Measurements from ENCODE around the gene RFX2.

Gene RFX2

GRCh38 chr19:6070720-6071485 lies 39.4 kb downstream of the RFX2 start:
- Histone ChIP-seq H3K4me2 (ENCODE audit: low read depth, low read length, poor library complexity, severe bottlenecking) (no peak overlapping the region), H3K9me2 (replicated peaks; ENCODE audit: low read depth, low read length) (no peaks in the 10 kb centered on the region), H3K79me2 (ENCODE audit: insufficient read depth, low read length) (no peaks in the 10 kb centered on the region), H2AFZ (ENCODE audit: low read length) (no peak overlapping the region), H3K4me1 (ENCODE audit: insufficient read depth, low read length, poor library complexity, severe bottlenecking) (no peaks in the 10 kb centered on the region), H4K20me1 (ENCODE audit: insufficient read depth, low read length, poor library complexity, severe bottlenecking) (no peaks in the 10 kb centered on the region), H3K9ac (ENCODE audit: low read depth, low read length, poor library complexity, severe bottlenecking) (no peak overlapping the region), H3F3A (ENCODE audit: low read depth) (0 out of 2 replicates have a peak, but pooled peaks cover 2% of the 10 kb centered on the region), H3K36me3 (ENCODE audit: insufficient read depth, low read length) (no peaks in the 10 kb centered on the region), H3K4me3 (ENCODE audit: low read length, poor library complexity, severe bottlenecking) (no peak overlapping the region), H3K9me3 (ENCODE audit: insufficient read depth, low read depth, low read length) (no peaks in the 10 kb centered on the region), H3K27me3 (ENCODE audit: insufficient read depth, low read length, poor library complexity, severe bottlenecking) (no peaks in the 10 kb centered on the region)
- TF ChIP-seq CTCF (conservative IDR thresholded peaks at IDR 0.05; ENCODE audit: low read length): no peak
- TF ChIP-seq EZH2phosphoT487 (IDR thresholded peaks at IDR 0.05; ENCODE audit: borderline replicate concordance): no peak

GRCh38 chr19:6070207-6070681 lies 40.1 kb downstream of the RFX2 start:
- Histone ChIP-seq H3K27me3 (ENCODE audit: insufficient read depth, low read length, poor library complexity, severe bottlenecking) (no peaks in the 10 kb centered on the region), H3F3A (ENCODE audit: low read depth) (0 out of 2 replicates have a peak, but pooled peaks cover 2% of the 10 kb centered on the region), H3K4me3 (ENCODE audit: low read length, poor library complexity, severe bottlenecking) (no peak overlapping the region), H3K36me3 (ENCODE audit: insufficient read depth, low read length) (no peaks in the 10 kb centered on the region), H3K9ac (ENCODE audit: low read depth, low read length, poor library complexity, severe bottlenecking) (no peak overlapping the region), H3K79me2 (ENCODE audit: insufficient read depth, low read length) (no peaks in the 10 kb centered on the region), H3K9me3 (ENCODE audit: insufficient read depth, low read depth, low read length) (no peaks in the 10 kb centered on the region), H3K4me1 (ENCODE audit: insufficient read depth, low read length, poor library complexity, severe bottlenecking) (no peaks in the 10 kb centered on the region), H4K20me1 (ENCODE audit: insufficient read depth, low read length, poor library complexity, severe bottlenecking) (no peaks in the 10 kb centered on the region), H3K4me2 (ENCODE audit: low read depth, low read length, poor library complexity, severe bottlenecking) (no peak overlapping the region), H3K9me2 (replicated peaks; ENCODE audit: low read depth, low read length) (no peaks in the 10 kb centered on the region), H2AFZ (ENCODE audit: low read length) (no peak overlapping the region)
- no peak for TF ChIP-seq EZH2phosphoT487 (IDR thresholded peaks at IDR 0.05; ENCODE audit: borderline replicate concordance)
- no peak for TF ChIP-seq CTCF (conservative IDR thresholded peaks at IDR 0.05; ENCODE audit: low read length)

- Histone ChIP-seq H3K4me3 (ENCODE audit: low read length, poor library complexity, severe bottlenecking) (no peak overlapping the region), H2AFZ (ENCODE audit: low read length) (no peak overlapping the region), H3K9me3 (ENCODE audit: insufficient read depth, low read depth, low read length) (no peaks in the 10 kb centered on the region), H3K4me1 (ENCODE audit: insufficient read depth, low read length, poor library complexity, severe bottlenecking) (no peaks in the 10 kb centered on the region), H3K9ac (ENCODE audit: low read depth, low read length, poor library complexity, severe bottlenecking) (no peak overlapping the region), H3K9me2 (replicated peaks; ENCODE audit: low read depth, low read length) (no peaks in the 10 kb centered on the region), H3K4me2 (ENCODE audit: low read depth, low read length, poor library complexity, severe bottlenecking) (no peak overlapping the region), H3F3A (ENCODE audit: low read depth) (0 out of 2 replicates have a peak, but pooled peaks cover 2% of the 10 kb centered on the region), H3K27me3 (ENCODE audit: insufficient read depth, low read length, poor library complexity, severe bottlenecking) (no peaks in the 10 kb centered on the region), H4K20me1 (ENCODE audit: insufficient read depth, low read length, poor library complexity, severe bottlenecking) (no peaks in the 10 kb centered on the region), H3K36me3 (ENCODE audit: insufficient read depth, low read length) (no peaks in the 10 kb centered on the region), H3K79me2 (ENCODE audit: insufficient read depth, low read length) (no peaks in the 10 kb centered on the region)
- TF ChIP-seq EZH2phosphoT487 (IDR thresholded peaks at IDR 0.05; ENCODE audit: borderline replicate concordance) (no peak), CTCF (conservative IDR thresholded peaks at IDR 0.05; ENCODE audit: low read length) (no peak)
These were observed 41.0 kb downstream of the RFX2 start for GRCh38 chr19:6069268-6069791.

Measured in Loucy (cell line).